Measurements from ENCODE around the gene MYO3A.

MYO3A gene

GRCh38 chr10:25944771-25945170, 10.7 kb downstream of the MYO3A start:
- no peaks in the 10 kb centered on the region for H3K79me2 ChIP-seq (ENCODE audit: insufficient read depth, low read length)
- H3K4me2 ChIP-seq (ENCODE audit: low read length): no peak overlapping the region
- H3K4me1 ChIP-seq (ENCODE audit: insufficient read depth, low read length, severe bottlenecking): no peaks in the 10 kb centered on the region
- no peaks in the 10 kb centered on the region for H3K36me3 ChIP-seq (ENCODE audit: insufficient read depth, low read length)
- no peak overlapping the region for H2AFZ ChIP-seq (ENCODE audit: low read length)
- H3K9ac ChIP-seq (ENCODE audit: low read length): no peak overlapping the region
- H3K27me3 ChIP-seq (ENCODE audit: insufficient read depth, low read length): no peaks in the 10 kb centered on the region
- no peaks in the 10 kb centered on the region for H3K9me3 ChIP-seq (ENCODE audit: low read length)
- no peaks in the 10 kb centered on the region for H4K20me1 ChIP-seq (ENCODE audit: insufficient read depth, low read length)
- no peak for TF ChIP-seq EZH2 (IDR thresholded peaks at IDR 0.05; ENCODE audit: borderline replicate concordance, low read length)
- TF ChIP-seq CTCF (IDR thresholded peaks at IDR 0.05; ENCODE audit: low read length): no peak
- no peak overlapping the region for H3K27ac ChIP-seq (ENCODE audit: low read depth, low read length, poor library complexity, severe bottlenecking)
- H3K9me2 ChIP-seq (ENCODE audit: low read depth, low read length): no peaks in the 10 kb centered on the region
- H3F3A ChIP-seq (ENCODE audit: insufficient read depth, low read length): no peaks in the 10 kb centered on the region
- no peak overlapping the region for H3K4me3 ChIP-seq (ENCODE audit: low read depth, low read length, poor library complexity, severe bottlenecking)

DNA sequence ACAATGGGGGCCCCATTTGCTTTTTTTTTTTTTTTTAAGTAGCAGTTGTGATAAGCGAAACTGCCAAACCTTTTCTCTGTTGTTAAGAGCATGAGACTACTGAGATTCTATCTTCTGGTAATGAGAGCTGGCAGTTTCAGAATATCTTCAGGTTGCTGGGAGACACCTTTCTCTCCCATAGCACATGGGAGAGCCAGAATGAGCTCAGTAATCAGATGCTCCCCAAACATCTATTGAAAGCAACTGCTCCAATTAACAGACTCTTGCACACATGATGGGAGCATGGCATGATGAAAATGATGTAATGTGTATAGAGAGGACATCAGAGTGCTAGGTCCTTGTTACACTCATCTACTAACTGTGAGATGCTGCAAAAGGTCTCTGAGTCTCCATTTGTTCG, 18.8 kb downstream of the MYO3A start:
- TF ChIP-seq EZH2 (IDR thresholded peaks at IDR 0.05; ENCODE audit: borderline replicate concordance, low read length) (no peak), CTCF (IDR thresholded peaks at IDR 0.05; ENCODE audit: low read length) (no peak)
- Histone ChIP-seq H3K9ac (ENCODE audit: low read length) (no peak overlapping the region), H3K4me1 (ENCODE audit: insufficient read depth, low read length, severe bottlenecking) (no peaks in the 10 kb centered on the region), H3K9me2 (ENCODE audit: low read depth, low read length) (no peaks in the 10 kb centered on the region), H3K9me3 (ENCODE audit: low read length) (no peaks in the 10 kb centered on the region), H3K36me3 (ENCODE audit: insufficient read depth, low read length) (no peaks in the 10 kb centered on the region), H3K79me2 (ENCODE audit: insufficient read depth, low read length) (no peaks in the 10 kb centered on the region), H3F3A (ENCODE audit: insufficient read depth, low read length) (no peaks in the 10 kb centered on the region), H3K4me2 (ENCODE audit: low read length) (no peak overlapping the region), H4K20me1 (ENCODE audit: insufficient read depth, low read length) (no peaks in the 10 kb centered on the region), H3K27me3 (ENCODE audit: insufficient read depth, low read length) (no peaks in the 10 kb centered on the region), H3K4me3 (ENCODE audit: low read depth, low read length, poor library complexity, severe bottlenecking) (no peak overlapping the region), H2AFZ (ENCODE audit: low read length) (no peak overlapping the region), H3K27ac (ENCODE audit: low read depth, low read length, poor library complexity, severe bottlenecking) (no peak overlapping the region)

GRCh38 chr10:25954851-25955250, 20.8 kb downstream of the MYO3A start:
- Histone ChIP-seq H3K36me3 (ENCODE audit: insufficient read depth, low read length) (no peaks in the 10 kb centered on the region), H3K4me1 (ENCODE audit: insufficient read depth, low read length, severe bottlenecking) (no peaks in the 10 kb centered on the region), H3K79me2 (ENCODE audit: insufficient read depth, low read length) (no peaks in the 10 kb centered on the region), H3K27ac (ENCODE audit: low read depth, low read length, poor library complexity, severe bottlenecking) (no peak overlapping the region), H3K9ac (ENCODE audit: low read length) (no peak overlapping the region), H4K20me1 (ENCODE audit: insufficient read depth, low read length) (no peaks in the 10 kb centered on the region), H3F3A (ENCODE audit: insufficient read depth, low read length) (no peaks in the 10 kb centered on the region), H3K27me3 (ENCODE audit: insufficient read depth, low read length) (no peaks in the 10 kb centered on the region), H3K9me2 (ENCODE audit: low read depth, low read length) (no peaks in the 10 kb centered on the region), H3K4me2 (ENCODE audit: low read length) (no peak overlapping the region), H3K9me3 (ENCODE audit: low read length) (no peaks in the 10 kb centered on the region), H2AFZ (ENCODE audit: low read length) (no peak overlapping the region), H3K4me3 (ENCODE audit: low read depth, low read length, poor library complexity, severe bottlenecking) (no peak overlapping the region)
- no peak for TF ChIP-seq CTCF (IDR thresholded peaks at IDR 0.05; ENCODE audit: low read length)
- TF ChIP-seq EZH2 (IDR thresholded peaks at IDR 0.05; ENCODE audit: borderline replicate concordance, low read length): no peak
